ENCODE data around the gene TP53I13. TPM values are rescaled to one million over a fixed set of nuclear protein-coding genes. Genes with fewer than 3 reads are reported as not detected.

The TP53I13 gene
- total RNA-seq, 4 donors from 2014 or later = 119 to 188 (median 152) TPM

DNA sequence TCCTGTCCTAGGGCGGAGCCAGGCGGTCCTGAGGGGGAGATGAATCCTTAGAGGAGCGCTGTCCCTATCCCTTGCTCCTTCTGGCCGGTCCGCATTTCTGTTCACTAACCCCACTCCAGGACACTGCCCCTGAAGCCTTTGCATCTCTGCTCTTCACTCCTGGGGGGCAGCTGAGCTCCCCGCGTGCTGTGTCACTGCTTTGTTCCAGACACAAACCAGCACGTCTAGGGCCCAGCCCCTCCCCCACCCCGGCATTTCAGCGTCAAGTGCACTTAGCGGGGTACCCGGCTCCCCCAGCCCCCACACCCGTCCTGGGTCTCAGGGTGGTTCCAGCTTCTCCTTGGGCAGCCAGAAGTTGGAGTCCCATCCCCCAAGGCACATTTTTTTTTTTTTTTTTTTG, 45.4 kb downstream of the TP53I13 start:
- H3K4me1 ChIP-seq = peaks cover 0 to 60% (median 51%) of the 10 kb centered on the region in 4 donors
- DNase-seq (ENCODE audit: low spot score in 2 of 2) = no peak
- peak overlapping the region; percentile 13 to 41 (median 17) for H3K4me3 ChIP-seq

DNA sequence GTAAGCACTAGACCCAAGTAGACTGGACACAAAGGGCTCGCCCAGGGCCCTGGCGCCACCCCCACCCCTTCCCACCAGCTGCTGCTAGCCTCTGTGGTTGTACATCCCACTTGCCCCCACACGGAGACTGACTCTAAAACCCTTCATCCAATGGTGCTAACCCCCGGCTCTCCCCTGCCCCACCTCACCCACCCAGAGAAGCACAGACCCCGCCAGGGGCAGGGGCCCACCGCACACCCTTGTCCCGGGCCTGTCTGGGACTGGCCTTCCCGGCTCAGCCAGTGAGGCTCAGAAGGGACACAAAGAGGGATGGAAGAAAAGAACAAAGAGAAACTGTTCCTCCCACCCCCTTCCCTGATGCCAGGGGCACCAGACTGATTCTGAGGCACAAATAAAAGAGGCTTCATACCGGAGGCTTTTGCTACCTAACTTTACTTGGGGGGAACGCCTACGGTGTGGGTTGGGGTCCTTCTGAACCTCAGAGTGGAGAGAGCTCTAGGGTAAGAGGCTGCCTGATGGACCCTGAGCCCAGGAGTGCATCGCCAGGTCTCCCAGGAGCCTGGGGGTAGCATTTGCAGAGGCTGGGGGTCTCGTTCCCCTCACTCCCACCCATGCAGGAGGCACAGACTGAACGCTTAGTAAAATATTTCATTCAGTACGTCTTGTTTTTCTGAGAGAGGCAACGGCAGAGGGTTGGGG, 46.0 kb downstream of the TP53I13 start:
- H3K36me3 ChIP-seq = peaks cover 0 to 19% (median 0%) of the 10 kb centered on the region in 3 donors
- peaks cover 0 to 5% of the 10 kb centered on the region in 2 donors for H3K27me3 ChIP-seq
- peaks cover 0 to 66% (median 51%) of the 10 kb centered on the region in 4 donors for H3K4me1 ChIP-seq
- peak overlapping the region; percentile 56 to 89 (median 77) for H3K27ac ChIP-seq
- H3K9me3 ChIP-seq = no peaks in the 10 kb centered on the region
- WGBS, 2 donors = 49 to 57% methylated on average over 15 to 16 of the region's 16 CpGs
- DNase-seq (ENCODE audit: low spot score in 2 of 2) = no peak
- peak overlapping the region; percentile 13 to 50 (median 34) for H3K4me3 ChIP-seq
- TF ChIP-seq EP300 (IDR thresholded peaks at IDR 0.05) (no peak), POLR2A (IDR thresholded peaks at IDR 0.05) (no peak)
- TF ChIP-seq, protein P1, sequence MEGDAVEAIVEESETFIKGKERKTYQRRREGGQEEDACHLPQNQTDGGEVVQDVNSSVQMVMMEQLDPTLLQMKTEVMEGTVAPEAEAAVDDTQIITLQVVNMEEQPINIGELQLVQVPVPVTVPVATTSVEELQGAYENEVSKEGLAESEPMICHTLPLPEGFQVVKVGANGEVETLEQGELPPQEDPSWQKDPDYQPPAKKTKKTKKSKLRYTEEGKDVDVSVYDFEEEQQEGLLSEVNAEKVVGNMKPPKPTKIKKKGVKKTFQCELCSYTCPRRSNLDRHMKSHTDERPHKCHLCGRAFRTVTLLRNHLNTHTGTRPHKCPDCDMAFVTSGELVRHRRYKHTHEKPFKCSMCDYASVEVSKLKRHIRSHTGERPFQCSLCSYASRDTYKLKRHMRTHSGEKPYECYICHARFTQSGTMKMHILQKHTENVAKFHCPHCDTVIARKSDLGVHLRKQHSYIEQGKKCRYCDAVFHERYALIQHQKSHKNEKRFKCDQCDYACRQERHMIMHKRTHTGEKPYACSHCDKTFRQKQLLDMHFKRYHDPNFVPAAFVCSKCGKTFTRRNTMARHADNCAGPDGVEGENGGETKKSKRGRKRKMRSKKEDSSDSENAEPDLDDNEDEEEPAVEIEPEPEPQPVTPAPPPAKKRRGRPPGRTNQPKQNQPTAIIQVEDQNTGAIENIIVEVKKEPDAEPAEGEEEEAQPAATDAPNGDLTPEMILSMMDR (IDR thresholded peaks at IDR 0.05) = no peak

More for the DNA sequence above, 45.4 kb downstream of the TP53I13 start:
- Histone ChIP-seq H3K36me3 (peaks cover 0 to 25% (median 0%) of the 10 kb centered on the region in 3 donors), H3K9me3 (no peaks in the 10 kb centered on the region), H3K27me3 (peaks cover 0 to 5% of the 10 kb centered on the region in 2 donors), H3K27ac (peak overlapping the region in 3 of 4 donors; percentile 2 to 89 (median 88))
- WGBS, 2 donors = 27 to 31% methylated on average over 13 of the region's 13 CpGs
- TF ChIP-seq EP300 (IDR thresholded peaks at IDR 0.05) = no peak
- TF ChIP-seq, protein P1 (IDR thresholded peaks at IDR 0.05) = no peak
- no peak for TF ChIP-seq POLR2A (IDR thresholded peaks at IDR 0.05)

- WGBS, 2 donors = 10 to 29% methylated on average over 10 to 15 of the region's 15 CpGs
- Histone ChIP-seq H3K27me3 (peaks cover 0 to 5% of the 10 kb centered on the region in 2 donors), H3K27ac (peak overlapping the region; percentile 56 to 89 (median 77)), H3K36me3 (peaks cover 0 to 14% (median 0%) of the 10 kb centered on the region in 3 donors), H3K9me3 (no peaks in the 10 kb centered on the region), H3K4me3 (peak overlapping the region; percentile 23 to 50 (median 34)), H3K4me1 (peaks cover 0 to 67% (median 51%) of the 10 kb centered on the region in 4 donors)
- TF ChIP-seq, protein P1 (IDR thresholded peaks at IDR 0.05) = peak in 1 of 5 experiments; percentile 12
- TF ChIP-seq EP300 (IDR thresholded peaks at IDR 0.05) (no peak), POLR2A (IDR thresholded peaks at IDR 0.05) (no peak)
- no peak for DNase-seq (ENCODE audit: low spot score in 2 of 2)
Measured at GRCh38 chr17:29615048-29615385, 46.5 kb downstream of the TP53I13 start.

GRCh38 chr17:29615492-29616299, 47.2 kb downstream of the TP53I13 start:
- Histone ChIP-seq H3K4me1 (peaks cover 0 to 67% (median 51%) of the 10 kb centered on the region in 4 donors), H3K9me3 (no peaks in the 10 kb centered on the region), H3K27me3 (peaks cover 0 to 5% of the 10 kb centered on the region in 2 donors), H3K36me3 (peaks cover 0 to 9% (median 0%) of the 10 kb centered on the region in 3 donors), H3K27ac (peak overlapping the region; percentile 56 to 89 (median 77)), H3K4me3 (peak overlapping the region; percentile 26 to 50 (median 46))
- peak in 1 of 2 donors; percentile 89 for TF ChIP-seq EP300 (IDR thresholded peaks at IDR 0.05)
- TF ChIP-seq, protein P1 (IDR thresholded peaks at IDR 0.05) = peak in 1 of 5 experiments; percentile 6
- TF ChIP-seq POLR2A (IDR thresholded peaks at IDR 0.05) = peak; percentile 32 to 89
- peak; percentile 85 to 87 for DNase-seq (ENCODE audit: low spot score in 2 of 2)
- WGBS, 2 donors = 5 to 10% methylated on average over 51 to 60 of the region's 74 CpGs

All from tibial nerve (tissue), 4 donors.